HCT116 (cell line): ENCODE data around the gene DHRS2. TPM values are rescaled to one million over a fixed set of nuclear protein-coding genes. Genes with fewer than 3 reads are reported as not detected.

Source experiments
- ATAC-seq: fragments of 200-7000 bp; cut with Tn5 transposase; 2 replicates; pipeline ENCODE4 v1.9.1; 2020; ENCODE audit warnings: mild to moderate bottlenecking, moderate library complexity
- BruUV-seq: library from RNA; stranded (reverse); fragments of 400-500 nt; replicated peaks from 2 replicates; lab custom pipeline; 2021; lab: Mats Ljungman, UMichigan
- CTCF ChIA-PET: fragments of 300-600 bp; sonication (Branson Sonifier 250); formaldehyde crosslinking; loops from one replicate; lab custom pipeline; 2021; ENCODE audit warnings: antibody characterized with exemption; lab: Charles Lee
- POLR2A ChIA-PET: fragments of 300-600, 350-600 bp; sonication (Branson Sonifier 250); formaldehyde crosslinking; loops from one replicate; lab custom pipeline; 2021; ENCODE audit warnings: antibody characterized with exemption; lab: Charles Lee
- RAD21 ChIA-PET, 2 experiments: fragments of 300-600 bp; sonication (Branson Sonifier 250); formaldehyde crosslinking; loops; one replicate each; lab custom pipeline; 2023; ENCODE audit warnings: low total read pairs in 2 of 2; ENCODE audit not compliant: uncharacterized antibody in 2 of 2, unreplicated experiment in 2 of 2, low non-redundant PET in 1 of 2; lab: Charles Lee
- DNase-seq: peaks from one replicate; pipeline ENCODE4 v3.0.0-alpha.2; 2010; ENCODE audit warnings: low read depth, low spot score
- H2AFZ ChIP-seq: fragments of 200-600 bp; shearing (Covaris generic), sonication (generic); 2 replicates; pipeline ENCODE4 v1.6.1; 2017; ENCODE audit warnings: low read depth, mixed run types, mixed read lengths, antibody characterized with exemption, low read length; ENCODE audit not compliant: poor library complexity, severe bottlenecking
- H3K27ac ChIP-seq: 2 replicates; pipeline ENCODE4 v1.5.1; 2012; ENCODE audit warnings: low read depth, low read length
- H3K27me3 ChIP-seq: fragments of 200-600 bp; sonication (generic); 2 replicates; pipeline ENCODE4 v1.6.1; 2016; ENCODE audit warnings: mixed run types, low read length, mixed read lengths; ENCODE audit not compliant: insufficient read depth
- H3K36me3 ChIP-seq, 2 experiments: fragments of 200-500 bp in 1 of 2; fragments of 200-600 bp in 1 of 2; sonication (Bioruptor generic) in 1 of 2; sonication (generic) in 1 of 2; 2 replicates each; pipeline versions ENCODE4 v1.5.1 to v1.6.1; 2014 to 2016; ENCODE audit warnings: low read length in 2 of 2, inconsistent platforms in 1 of 2, mixed read lengths in 1 of 2, mixed run types in 1 of 2; ENCODE audit not compliant: insufficient read depth in 2 of 2, control insufficient read depth in 1 of 2
- H3K4me1 ChIP-seq, 2 experiments: fragments of 200-600 bp in 1 of 2; sonication (generic) in 1 of 2; 2 replicates each; pipeline versions ENCODE4 v1.5.1 to v1.6.1; 2012 to 2017; ENCODE audit warnings: low read length in 2 of 2, inconsistent platforms in 1 of 2, mild to moderate bottlenecking in 1 of 2, mixed read lengths in 1 of 2, mixed run types in 1 of 2, moderate library complexity in 1 of 2; ENCODE audit not compliant: insufficient read depth in 2 of 2, control insufficient read depth in 1 of 2
- H3K4me2 ChIP-seq: fragments of 200-600 bp; sonication (generic); 2 replicates; pipeline ENCODE4 v1.6.1; 2017; ENCODE audit warnings: mixed run types, low read length, mixed read lengths
- H3K4me3 ChIP-seq, 2 experiments: fragments of 200-600 bp in 1 of 2; sonication (generic) in 1 of 2; replicated peaks in 1 of 2; 2 replicates each; pipeline ENCODE4 v1.5.1; 2011 to 2016; ENCODE audit warnings: low read length in 2 of 2, control low read depth in 1 of 2, low read depth in 1 of 2, mild to moderate bottlenecking in 1 of 2, mixed read lengths in 1 of 2, mixed run types in 1 of 2
- H3K79me2 ChIP-seq: fragments of 200-600 bp; sonication (generic); 2 replicates; pipeline ENCODE4 v1.6.1; 2017; ENCODE audit warnings: mild to moderate bottlenecking, mixed run types, low read length, moderate library complexity, mixed read lengths; ENCODE audit not compliant: insufficient read depth
- H3K9ac ChIP-seq: fragments of 200-600 bp; sonication (generic); 2 replicates; pipeline ENCODE4 v1.6.1; 2016; ENCODE audit warnings: low read length, mixed read lengths
- H3K9me2 ChIP-seq: fragments of 200-600 bp; sonication (generic), shearing (Covaris generic); 2 replicates; pipeline ENCODE4 v1.6.1; 2017; ENCODE audit warnings: mixed run types, mild to moderate bottlenecking, moderate library complexity; ENCODE audit not compliant: insufficient read depth
- H3K9me3 ChIP-seq, 2 experiments: fragments of 200-500 bp in 1 of 2; fragments of 200-600 bp in 1 of 2; sonication (Bioruptor generic) in 1 of 2; sonication (generic) in 1 of 2; 2 replicates each; pipeline ENCODE4 v1.6.1; 2014 to 2017; ENCODE audit warnings: low read length in 2 of 2, mixed read lengths in 2 of 2, inconsistent platforms in 1 of 2, low read depth in 1 of 2, mild to moderate bottlenecking in 1 of 2, mixed run types in 1 of 2, moderate library complexity in 1 of 2; ENCODE audit not compliant: control insufficient read depth in 1 of 2, insufficient read depth in 1 of 2
- H4K20me1 ChIP-seq: fragments of 200-600 bp; sonication (generic), shearing (Covaris generic); 2 replicates; pipeline ENCODE4 v1.6.1; 2017; ENCODE audit warnings: mixed run types, mild to moderate bottlenecking, moderate library complexity; ENCODE audit not compliant: insufficient read depth
- ATF3 ChIP-seq: IDR thresholded peaks from 2 replicates; pipeline ENCODE4 v1.6.1; 2012
- CBX3 ChIP-seq: IDR thresholded peaks from 2 replicates; pipeline ENCODE4 v1.6.1; 2012; ENCODE audit warnings: low read depth
- CEBPB ChIP-seq: IDR thresholded peaks from 2 replicates; pipeline ENCODE4 v1.6.1; 2012; ENCODE audit warnings: low read depth
- CTCF ChIP-seq, 3 experiments: fragments of 200-600 bp in 1 of 3; sonication (generic) in 1 of 3; IDR thresholded peaks in 2 of 3; conservative IDR thresholded peaks in 1 of 3; 2 replicates each; pipeline ENCODE4 v1.5.1; 2012 to 2017; ENCODE audit warnings: low read depth in 2 of 3, low read length in 2 of 3, antibody characterized with exemption in 1 of 3, borderline replicate concordance in 1 of 3, control low read depth in 1 of 3, mild to moderate bottlenecking in 1 of 3, mixed read lengths in 1 of 3, mixed run types in 1 of 3, moderate library complexity in 1 of 3; ENCODE audit not compliant: insufficient read depth in 1 of 3
- ELF1 ChIP-seq: IDR thresholded peaks from 2 replicates; pipeline ENCODE4 v1.6.1; 2012; ENCODE audit warnings: low read depth, borderline replicate concordance
- EZH2 ChIP-seq: fragments of 200-600 bp; sonication (generic); IDR thresholded peaks from 2 replicates; pipeline ENCODE4 v1.6.1; 2017; ENCODE audit warnings: antibody characterized with exemption, mixed run types
- EZH2phosphoT487 ChIP-seq: fragments of 200-600 bp; IDR thresholded peaks from 2 replicates; pipeline ENCODE4 v1.6.1; 2018; ENCODE audit warnings: antibody characterized with exemption, borderline replicate concordance
- MAX ChIP-seq: IDR thresholded peaks from 2 replicates; pipeline ENCODE4 v1.6.1; 2012
- POLR2AphosphoS5 ChIP-seq: IDR thresholded peaks from 2 replicates; pipeline ENCODE4 v1.6.1; 2011; ENCODE audit warnings: mild to moderate bottlenecking, low read depth, low read length, moderate library complexity
- RAD21 ChIP-seq: IDR thresholded peaks from 2 replicates; pipeline ENCODE4 v1.6.1; 2012; ENCODE audit warnings: low read depth, mild to moderate bottlenecking
- REST ChIP-seq: IDR thresholded peaks from 2 replicates; pipeline ENCODE4 v1.6.1; 2012; ENCODE audit warnings: low read depth
- SP1 ChIP-seq: IDR thresholded peaks from 2 replicates; pipeline ENCODE4 v1.6.1; 2012; ENCODE audit warnings: low read depth
- TCF7L2 ChIP-seq: IDR thresholded peaks from 2 replicates; pipeline ENCODE4 v1.7.0; 2011; ENCODE audit warnings: borderline replicate concordance, inconsistent platforms; ENCODE audit not compliant: insufficient read depth, insufficient read length; ENCODE audit errors: extremely low read depth
- YY1 ChIP-seq: IDR thresholded peaks from 2 replicates; pipeline ENCODE4 v1.6.1; 2011; ENCODE audit warnings: low read length, low read depth, moderate library complexity, mild to moderate bottlenecking; ENCODE audit not compliant: insufficient replicate concordance; ENCODE audit errors: extremely low read depth
- ZBTB33 ChIP-seq: IDR thresholded peaks from 2 replicates; pipeline ENCODE4 v1.6.1; 2011; ENCODE audit warnings: mild to moderate bottlenecking, low read length, moderate library complexity; ENCODE audit not compliant: insufficient replicate concordance; ENCODE audit errors: extremely low read depth
- ZFX ChIP-seq: fragments of 450-650 bp; IDR thresholded peaks from 2 replicates; pipeline ENCODE4 v1.6.1; 2017
- intact Hi-C: fragments of 100-400 bp; cut with micrococcal nuclease; formaldehyde crosslinking; loops from 2 replicates; pipeline ENCODE4 v1.10.0; 2022
- total RNA-seq: library from RNA; stranded (reverse); gene quantifications from one replicate; pipeline ENCODE4 v1.2.1, GENCODE V29; 2021; ENCODE audit not compliant: unreplicated experiment

Gene DHRS2
- total RNA-seq, 1 experiment from 2014 or later: 10.0 TPM

- TF ChIP-seq SP1 (no peak), CBX3 (no peak), EZH2phosphoT487 (no peak), ATF3 (no peak), TCF7L2 (no peak), ELF1 (no peak), REST (no peak), CEBPB (no peak), EZH2 (no peak), ZBTB33 (no peak), POLR2AphosphoS5 (no peak), CTCF (IDR thresholded peaks at IDR 0.05 in 2 of 3, conservative IDR thresholded peaks at IDR 0.05 in 1 of 3; ENCODE audit: borderline replicate concordance in 1 of 3, insufficient read depth in 1 of 3, low read depth in 2 of 3, low read length in 2 of 3) (no peak), RAD21 (no peak), MAX (no peak), ZFX (no peak), YY1 (no peak)
- TF ChIP-seq, all 23 proteins: peak for 0
- RAD21 ChIA-PET: no interaction called here
- H3K9me3 ChIP-seq: no peaks in the 10 kb centered on the region
- H3K4me1 ChIP-seq: no peaks in the 10 kb centered on the region
- H3K79me2 ChIP-seq: no peaks in the 10 kb centered on the region
- no peak overlapping the region for H3K4me2 ChIP-seq
- CTCF ChIA-PET: no interaction called here
- no peaks in the 10 kb centered on the region for H3K27me3 ChIP-seq
- DNase-seq: no peak
- intact Hi-C loops: no loop called here
- H3K36me3 ChIP-seq: no peaks in the 10 kb centered on the region
- no peak overlapping the region for H3K27ac ChIP-seq
- H4K20me1 ChIP-seq: no peaks in the 10 kb centered on the region
- no peaks in the 10 kb centered on the region for H3K9me2 ChIP-seq
- no peak overlapping the region for H3K9ac ChIP-seq
- no peak overlapping the region for H3K4me3 ChIP-seq
- POLR2A ChIA-PET: no interaction called here
- no peak for ATAC-seq
- BruUV-seq: no TSS peak
- no peak overlapping the region for H2AFZ ChIP-seq
Observed at GRCh38 chr14:23669441-23669840, 33.3 kb downstream of the DHRS2 start.
